Measurements from ENCODE around the gene FRYL. TPM values are rescaled to one million over a fixed set of nuclear protein-coding genes. Genes with fewer than 3 reads are reported as not detected.

Gene FRYL
- polyA plus RNA-seq, 1 experiment = 28.0 TPM

DNA sequence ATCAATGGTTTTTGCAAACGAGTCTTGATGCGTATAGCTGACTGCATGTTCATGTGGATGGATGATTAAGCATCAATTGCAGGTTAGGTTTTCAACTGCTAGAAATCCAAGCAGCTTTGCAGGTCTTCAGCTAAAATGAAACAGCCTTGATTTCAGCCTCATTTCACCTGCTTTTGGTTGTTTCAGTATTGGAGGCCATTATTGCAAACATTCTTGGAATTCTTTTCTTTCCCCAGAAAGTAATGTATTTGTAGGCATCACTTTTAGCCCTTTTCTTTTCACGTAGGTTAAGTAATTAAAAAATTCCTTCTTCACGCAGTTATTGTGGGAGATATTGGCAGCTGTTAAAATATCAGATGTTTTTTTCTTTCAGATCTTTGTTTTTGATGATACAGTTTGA lies 281.2 kb downstream of the FRYL start:
- ChIA-PET POLR2A (no interaction called here), CTCF (no interaction called here)
- no peak for DNase-seq (ENCODE audit: low read depth, low spot score)
- Histone ChIP-seq H3K27ac (ENCODE audit: low read depth, low read length) (no peak overlapping the region), H3K9me3 (ENCODE audit: control insufficient read depth, insufficient read depth, low read length) (no peaks in the 10 kb centered on the region), H3K27me3 (ENCODE audit: control insufficient read depth, insufficient read depth, low read length) (no peaks in the 10 kb centered on the region), H3K4me3 (ENCODE audit: low read depth, low read length) (no peak overlapping the region)
- TF ChIP-seq, protein P1, sequence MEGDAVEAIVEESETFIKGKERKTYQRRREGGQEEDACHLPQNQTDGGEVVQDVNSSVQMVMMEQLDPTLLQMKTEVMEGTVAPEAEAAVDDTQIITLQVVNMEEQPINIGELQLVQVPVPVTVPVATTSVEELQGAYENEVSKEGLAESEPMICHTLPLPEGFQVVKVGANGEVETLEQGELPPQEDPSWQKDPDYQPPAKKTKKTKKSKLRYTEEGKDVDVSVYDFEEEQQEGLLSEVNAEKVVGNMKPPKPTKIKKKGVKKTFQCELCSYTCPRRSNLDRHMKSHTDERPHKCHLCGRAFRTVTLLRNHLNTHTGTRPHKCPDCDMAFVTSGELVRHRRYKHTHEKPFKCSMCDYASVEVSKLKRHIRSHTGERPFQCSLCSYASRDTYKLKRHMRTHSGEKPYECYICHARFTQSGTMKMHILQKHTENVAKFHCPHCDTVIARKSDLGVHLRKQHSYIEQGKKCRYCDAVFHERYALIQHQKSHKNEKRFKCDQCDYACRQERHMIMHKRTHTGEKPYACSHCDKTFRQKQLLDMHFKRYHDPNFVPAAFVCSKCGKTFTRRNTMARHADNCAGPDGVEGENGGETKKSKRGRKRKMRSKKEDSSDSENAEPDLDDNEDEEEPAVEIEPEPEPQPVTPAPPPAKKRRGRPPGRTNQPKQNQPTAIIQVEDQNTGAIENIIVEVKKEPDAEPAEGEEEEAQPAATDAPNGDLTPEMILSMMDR (IDR thresholded peaks at IDR 0.05; ENCODE audit: low read depth, low read length) = no peak

DNA sequence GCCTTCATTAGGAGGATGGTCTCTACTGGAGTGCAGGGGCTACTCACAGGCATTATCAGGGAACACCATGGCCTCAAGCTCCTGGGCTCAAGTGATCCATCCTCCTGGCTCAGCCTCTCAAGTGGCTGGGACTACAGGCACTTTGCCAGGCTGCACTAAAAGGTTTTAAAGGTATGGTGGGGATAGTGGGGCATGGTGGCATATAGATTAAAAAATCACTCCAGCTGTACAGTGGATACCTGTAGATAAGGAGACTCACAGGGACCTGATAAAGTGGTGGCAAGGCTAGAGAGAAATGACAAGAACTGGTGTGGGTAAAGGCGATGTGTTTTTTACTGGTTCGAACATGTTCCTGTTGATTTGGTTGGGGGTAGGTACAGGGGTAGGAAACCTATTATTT lies 284.1 kb downstream of the FRYL start:
- no peak for DNase-seq (ENCODE audit: low read depth, low spot score)
- Histone ChIP-seq H3K27ac (ENCODE audit: low read depth, low read length) (no peak overlapping the region), H3K27me3 (ENCODE audit: control insufficient read depth, insufficient read depth, low read length) (peaks cover 13% of the 10 kb centered on the region), H3K4me3 (ENCODE audit: low read depth, low read length) (no peak overlapping the region), H3K9me3 (ENCODE audit: control insufficient read depth, insufficient read depth, low read length) (peaks cover 4% of the 10 kb centered on the region; the same call in 1 of the 2 replicates)
- TF ChIP-seq, protein P1 (IDR thresholded peaks at IDR 0.05; ENCODE audit: low read depth, low read length) = no peak
- CTCF ChIA-PET = no interaction called here
- POLR2A ChIA-PET = no interaction called here

DNA sequence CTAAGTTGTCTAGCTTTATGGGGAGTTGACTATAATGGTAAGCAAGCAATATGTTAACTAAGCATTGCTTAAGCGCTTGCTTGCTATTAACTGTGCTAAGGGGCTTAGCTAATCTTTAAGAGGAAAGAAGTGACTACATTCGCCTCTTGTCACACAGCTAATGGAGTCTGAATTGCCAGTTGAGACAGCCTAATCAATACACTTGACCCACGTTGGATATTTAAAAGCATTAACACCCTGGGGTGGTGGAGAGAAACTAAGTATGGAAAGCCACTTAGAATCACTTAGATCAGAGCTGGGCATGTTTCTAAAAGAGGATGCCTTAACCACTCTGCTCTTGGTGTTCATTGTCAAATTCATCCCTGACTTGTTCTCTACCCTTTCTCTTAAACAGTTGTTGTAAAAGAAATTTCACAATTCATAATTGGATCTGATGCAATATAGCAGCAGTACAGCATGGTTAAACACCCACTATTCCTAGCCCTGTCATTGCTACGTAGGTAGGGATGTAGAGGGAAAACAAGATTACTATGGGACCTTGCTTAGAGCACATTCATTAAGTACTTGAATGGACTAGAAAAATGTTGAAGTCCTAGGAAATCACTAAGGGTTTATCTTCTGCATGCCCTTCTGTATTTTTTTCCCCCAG lies 286.5 kb downstream of the FRYL start:
- POLR2A ChIA-PET = no interaction called here
- no peak for DNase-seq (ENCODE audit: low read depth, low spot score)
- H3K27ac ChIP-seq (ENCODE audit: low read depth, low read length) = no peak overlapping the region
- peaks cover 30% of the 10 kb centered on the region for H3K27me3 ChIP-seq (ENCODE audit: control insufficient read depth, insufficient read depth, low read length)
- no peak overlapping the region for H3K4me3 ChIP-seq (ENCODE audit: low read depth, low read length)
- TF ChIP-seq, protein P1 (IDR thresholded peaks at IDR 0.05; ENCODE audit: low read depth, low read length) = no peak
- CTCF ChIA-PET = no interaction called here
- peaks cover 8% of the 10 kb centered on the region; the same call in 1 of the 2 replicates for H3K9me3 ChIP-seq (ENCODE audit: control insufficient read depth, insufficient read depth, low read length)

DNA sequence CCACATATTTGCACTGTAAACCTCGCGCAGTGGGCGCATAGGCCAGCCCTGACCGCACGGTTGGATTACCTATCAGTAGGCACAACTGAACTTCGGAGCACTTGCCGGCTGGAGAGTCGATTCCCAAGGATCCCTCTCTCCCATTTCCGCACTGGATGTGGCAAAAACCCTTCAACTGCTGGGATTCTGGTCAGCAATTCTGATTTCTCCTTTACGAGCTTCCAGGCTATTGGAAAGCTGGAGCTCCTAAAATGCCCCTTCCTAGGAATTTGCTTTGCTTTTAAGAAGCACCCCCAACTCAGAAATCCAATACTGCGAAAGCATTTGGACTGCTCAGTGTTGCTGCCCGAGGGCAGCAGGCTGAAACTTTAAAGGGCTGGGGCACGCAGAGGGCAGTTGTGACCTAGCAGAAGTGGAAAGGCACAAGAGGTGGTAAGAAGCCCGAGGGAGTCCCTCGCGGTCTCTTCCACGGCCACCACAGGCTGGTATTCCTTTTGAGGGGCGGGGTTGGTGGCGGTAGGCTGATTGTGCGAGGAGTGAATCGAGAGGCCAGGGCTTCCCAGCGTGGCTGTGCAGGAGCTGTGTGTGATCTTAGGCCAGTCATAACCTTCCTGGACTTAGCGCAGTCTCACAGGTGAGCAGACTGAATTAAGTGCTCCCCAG lies 288.4 kb downstream of the FRYL start:
- TF ChIP-seq, protein P1 (IDR thresholded peaks at IDR 0.05; ENCODE audit: low read depth, low read length) = no peak
- Histone ChIP-seq H3K27me3 (ENCODE audit: control insufficient read depth, insufficient read depth, low read length) (peaks cover 42% of the 10 kb centered on the region), H3K27ac (ENCODE audit: low read depth, low read length) (no peak overlapping the region), H3K9me3 (ENCODE audit: control insufficient read depth, insufficient read depth, low read length) (peaks cover 8% of the 10 kb centered on the region; the same call in 1 of the 2 replicates), H3K4me3 (ENCODE audit: low read depth, low read length) (no peak overlapping the region)
- ChIA-PET POLR2A (no interaction called here), CTCF (no interaction called here)
- DNase-seq (ENCODE audit: low read depth, low spot score) = no peak

DNA sequence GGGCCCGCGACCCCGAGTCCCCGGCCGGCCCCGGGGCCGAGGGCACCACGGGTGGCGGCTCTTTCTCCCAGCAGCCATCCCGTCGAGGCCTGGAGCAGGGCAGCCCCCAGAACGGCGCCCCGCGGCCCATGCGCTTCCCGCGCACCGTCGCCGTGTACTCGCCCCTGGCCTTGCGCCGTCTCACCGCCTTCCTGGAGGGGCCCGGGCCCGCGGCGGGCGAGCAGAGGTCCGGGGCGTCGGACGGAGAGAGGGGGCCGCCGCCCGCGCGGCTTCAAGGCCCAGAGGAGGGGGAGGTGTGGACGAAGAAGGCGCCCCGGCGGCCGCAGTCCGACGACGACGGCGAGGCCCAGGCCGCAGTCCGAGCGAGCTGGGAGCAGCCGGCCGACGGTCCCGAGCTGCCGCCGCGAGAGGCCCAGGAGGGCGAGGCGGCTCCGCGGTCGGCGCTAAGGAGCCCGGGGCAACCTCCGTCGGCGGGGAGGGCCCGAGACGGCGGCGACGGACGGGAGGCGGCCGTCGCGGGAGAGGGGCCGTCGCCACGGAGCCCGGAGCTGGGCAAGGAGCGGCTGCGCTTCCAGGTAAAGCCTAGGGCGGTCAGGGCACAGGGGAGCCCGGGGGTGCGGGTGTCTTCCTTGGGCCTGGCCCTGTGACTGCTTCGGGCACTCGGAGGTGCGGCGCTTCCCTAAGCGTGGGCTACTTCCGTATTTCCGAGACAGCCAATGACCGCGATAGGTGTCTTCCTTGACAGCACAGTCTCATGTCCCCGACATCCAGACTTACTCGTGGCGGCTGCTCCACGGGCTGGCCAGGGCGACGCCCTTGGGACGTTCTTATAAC lies 289.2 kb downstream of the FRYL start:
- Histone ChIP-seq H3K9me3 (ENCODE audit: control insufficient read depth, insufficient read depth, low read length) (peaks cover 8% of the 10 kb centered on the region; the same call in 1 of the 2 replicates), H3K27me3 (ENCODE audit: control insufficient read depth, insufficient read depth, low read length) (peaks cover 47% of the 10 kb centered on the region), H3K27ac (ENCODE audit: low read depth, low read length) (no peak overlapping the region), H3K4me3 (ENCODE audit: low read depth, low read length) (no peak overlapping the region)
- ChIA-PET CTCF (no interaction called here), POLR2A (no interaction called here)
- DNase-seq (ENCODE audit: low read depth, low spot score) = no peak
- TF ChIP-seq, protein P1 (IDR thresholded peaks at IDR 0.05; ENCODE audit: low read depth, low read length) = no peak
